ENCODE data around the gene ABCC4. TPM values are rescaled to one million over a fixed set of nuclear protein-coding genes. Genes with fewer than 3 reads are reported as not detected.

ABCC4 gene
- total RNA-seq, 1 donor from 2014 or later = 13.3 TPM

GRCh38 chr13:95222733-95223018 lies 78.6 kb downstream of the ABCC4 start:
- no peaks in the 10 kb centered on the region for H3K36me3 ChIP-seq
- DNase-seq (ENCODE audit: extremely low spot score in 2 of 2) = no peak
- H3K4me3 ChIP-seq = no peak overlapping the region
- H3K4me1 ChIP-seq = peaks cover 5% of the 10 kb centered on the region
- H3K9me3 ChIP-seq = no peaks in the 10 kb centered on the region
- TF ChIP-seq POLR2A (IDR thresholded peaks at IDR 0.05) = no peak
- TF ChIP-seq POLR2AphosphoS5 (IDR thresholded peaks at IDR 0.05; ENCODE audit: insufficient read depth in 1 of 2, low read depth in 1 of 2) = no peak
- H3K27ac ChIP-seq = no peak overlapping the region
- no peaks in the 10 kb centered on the region for H3K27me3 ChIP-seq
- intact Hi-C loops (cut with DNase I) = no loop called here

GRCh38 chr13:95221971-95222732 lies 79.1 kb downstream of the ABCC4 start:
- Histone ChIP-seq H3K27me3 (no peaks in the 10 kb centered on the region), H3K27ac (no peak overlapping the region), H3K4me3 (no peak overlapping the region), H3K36me3 (no peaks in the 10 kb centered on the region), H3K9me3 (no peaks in the 10 kb centered on the region), H3K4me1 (peaks cover 5% of the 10 kb centered on the region)
- no peak for TF ChIP-seq POLR2AphosphoS5 (IDR thresholded peaks at IDR 0.05; ENCODE audit: insufficient read depth in 1 of 2, low read depth in 1 of 2)
- intact Hi-C loops (cut with DNase I) = no loop called here
- DNase-seq (ENCODE audit: extremely low spot score in 2 of 2) = no peak

DNA sequence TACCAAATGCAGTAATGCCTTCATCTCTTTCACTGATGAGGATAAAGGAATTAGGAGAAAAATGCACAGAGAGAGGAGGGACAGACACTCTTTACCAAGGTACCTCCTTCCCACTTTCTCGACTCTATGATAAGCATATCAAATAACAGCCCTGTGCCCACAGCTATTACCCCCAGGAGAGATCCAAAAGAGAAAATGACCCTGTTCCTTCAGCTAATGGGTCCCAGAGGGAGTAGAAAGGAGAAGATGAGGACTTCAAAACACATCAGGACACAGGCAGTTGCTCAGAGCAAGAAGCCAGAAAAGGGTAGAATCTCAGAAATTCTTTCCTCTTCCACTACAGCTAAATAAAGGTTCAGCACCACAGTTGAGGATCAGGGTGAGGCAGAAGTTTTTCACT lies 80.6 kb downstream of the ABCC4 start:
- DNase-seq (ENCODE audit: extremely low spot score in 2 of 2) = no peak
- Histone ChIP-seq H3K36me3 (no peaks in the 10 kb centered on the region), H3K27ac (no peak overlapping the region), H3K9me3 (no peaks in the 10 kb centered on the region), H3K4me1 (no peaks in the 10 kb centered on the region), H3K27me3 (no peaks in the 10 kb centered on the region), H3K4me3 (no peak overlapping the region)
- TF ChIP-seq POLR2AphosphoS5 (IDR thresholded peaks at IDR 0.05; ENCODE audit: insufficient read depth in 1 of 2, low read depth in 1 of 2) = no peak
- TF ChIP-seq CTCF (IDR thresholded peaks at IDR 0.05) = no peak
- TF ChIP-seq POLR2A (IDR thresholded peaks at IDR 0.05) = no peak
- intact Hi-C loops (cut with DNase I) = no loop called here

DNA sequence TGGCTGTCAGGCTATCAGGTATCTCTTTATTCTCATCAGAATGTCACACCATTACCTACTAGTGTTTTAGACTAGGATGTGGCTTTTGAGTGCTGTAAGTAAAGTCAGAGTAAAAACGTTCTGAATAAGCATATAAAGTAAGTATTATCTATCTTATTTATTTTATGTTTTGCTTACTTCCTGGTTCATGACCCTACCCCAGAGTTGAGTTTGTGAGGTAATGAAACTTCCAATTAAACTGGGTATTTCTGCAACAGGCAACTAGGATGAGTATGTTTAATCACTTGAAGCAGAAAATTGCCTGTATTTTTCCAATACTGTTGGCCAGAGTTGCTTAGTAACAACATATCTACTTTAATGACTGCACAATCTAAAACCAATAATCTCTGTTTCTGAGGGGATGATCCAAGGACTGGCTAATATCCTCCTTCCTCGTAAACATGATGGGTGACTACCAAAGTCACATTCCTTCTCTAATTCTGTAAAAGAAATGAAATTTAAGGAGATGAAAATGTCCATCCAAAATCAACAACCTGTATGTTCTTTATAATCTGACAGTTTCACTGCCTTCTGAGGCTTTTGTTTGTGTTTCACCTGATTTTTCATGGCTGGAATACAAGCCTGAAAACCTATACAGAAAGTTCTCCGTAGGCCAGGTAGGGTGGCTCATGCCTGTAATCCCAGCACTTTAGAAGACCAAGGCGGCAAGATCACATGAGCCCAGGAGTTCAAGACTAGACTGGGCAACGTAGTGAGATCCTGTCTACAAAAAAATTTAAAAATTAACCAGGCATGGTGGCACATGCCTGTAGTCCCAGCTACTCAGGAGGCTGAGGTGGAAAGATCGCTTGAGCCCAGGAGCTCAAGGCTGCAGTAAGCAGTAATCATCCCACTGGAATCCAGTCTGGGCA lies 83.1 kb downstream of the ABCC4 start:
- no peaks in the 10 kb centered on the region for H3K4me1 ChIP-seq
- no peak overlapping the region for H3K27ac ChIP-seq
- no peaks in the 10 kb centered on the region for H3K27me3 ChIP-seq
- H3K4me3 ChIP-seq = no peak overlapping the region
- no peaks in the 10 kb centered on the region for H3K36me3 ChIP-seq
- H3K9me3 ChIP-seq = no peaks in the 10 kb centered on the region
- DNase-seq (ENCODE audit: extremely low spot score in 2 of 2) = no peak
- TF ChIP-seq CTCF (IDR thresholded peaks at IDR 0.05) (no peak), POLR2A (IDR thresholded peaks at IDR 0.05) (no peak), POLR2AphosphoS5 (IDR thresholded peaks at IDR 0.05; ENCODE audit: insufficient read depth in 1 of 2, low read depth in 1 of 2) (no peak)
- intact Hi-C loops (cut with DNase I) = no loop called here

- no peak overlapping the region for H3K27ac ChIP-seq
- H3K36me3 ChIP-seq = no peaks in the 10 kb centered on the region
- intact Hi-C loops (cut with DNase I) = no loop called here
- no peak for DNase-seq (ENCODE audit: extremely low spot score in 2 of 2)
- H3K9me3 ChIP-seq = no peaks in the 10 kb centered on the region
- H3K4me1 ChIP-seq = no peaks in the 10 kb centered on the region
- no peak overlapping the region for H3K4me3 ChIP-seq
- TF ChIP-seq CTCF (IDR thresholded peaks at IDR 0.05) (no peak), POLR2AphosphoS5 (IDR thresholded peaks at IDR 0.05; ENCODE audit: insufficient read depth in 1 of 2, low read depth in 1 of 2) (no peak), POLR2A (IDR thresholded peaks at IDR 0.05) (no peak)
- no peaks in the 10 kb centered on the region for H3K27me3 ChIP-seq
Observed at GRCh38 chr13:95216182-95216581, 85.1 kb downstream of the ABCC4 start.

Measured in vagina (tissue), 2 donors.